Stimulated activated CD4-positive, alpha-beta T cell treated with anti-CD3 and anti-CD28 coated beads, Interleukin-12 subunit alpha, Interleukin-12 subunit beta, amount 100 ng/mL, for 24 hours (primary cell): ENCODE measurements around the gene CCDC73.
"Not testable (repeated sequence)": the region's sequence is repeated elsewhere in the genome, so short reads cannot be mapped to it uniquely, and the experiment has no call there.

Experiments
- DNase-seq, 2 experiments: peaks; one replicate each; pipeline ENCODE4 v3.0.0-alpha.2; 2020; ENCODE audit warnings: low read depth in 2 of 2

The CCDC73 gene

DNA sequence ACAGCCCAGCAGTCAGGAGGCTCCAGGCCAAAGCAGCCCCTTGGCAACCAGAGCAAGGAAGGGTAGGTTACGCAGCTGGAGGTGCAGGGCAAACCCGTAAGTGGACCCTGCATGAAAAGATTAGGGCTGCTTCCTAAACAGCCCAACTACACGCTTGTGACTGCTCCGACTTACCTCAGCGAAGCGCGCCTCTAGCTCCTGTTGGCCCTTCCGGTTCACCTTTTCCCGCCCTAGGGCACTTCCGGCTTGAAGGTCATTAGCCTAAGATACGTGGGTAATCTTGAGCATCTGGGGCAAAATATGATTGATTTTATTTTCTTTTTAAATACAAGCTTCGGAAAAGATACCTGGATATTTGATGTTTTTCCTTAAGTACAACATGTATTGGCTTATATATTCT lies at the start of gene CCDC73:
Gene CCDC73 (minus strand): TSS at position 224 of the 400 bp plus-strand sequence. CDS start 34,419 bp downstream, outside the sequence.
- no peak for DNase-seq

- DNase-seq = no peak
Measured at GRCh38 chr11:32843544-32843943, 49.1 kb upstream of the CCDC73 start.

DNA sequence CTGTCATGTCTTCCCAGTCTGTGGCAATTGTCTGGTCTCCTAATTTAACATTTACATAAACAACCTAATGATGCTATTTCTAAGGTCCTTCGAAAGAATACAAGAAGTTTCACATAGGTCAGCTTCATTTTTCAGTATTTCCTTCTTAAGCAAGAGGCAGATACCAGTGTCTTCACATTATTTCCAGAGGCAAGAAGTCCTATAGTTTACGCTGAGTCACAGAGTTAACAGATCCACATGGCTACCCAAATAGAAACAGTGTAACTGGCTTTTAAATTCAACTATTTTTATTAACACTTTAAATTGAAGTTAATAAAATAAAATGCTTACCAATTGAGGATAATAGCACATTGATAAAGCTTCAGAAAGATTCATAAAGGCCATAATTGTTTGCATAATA lies 46.1 kb upstream of the CCDC73 start:
- DNase-seq = no peak

- DNase-seq = no peak
Measured at GRCh38 chr11:32839308-32839707, 44.8 kb upstream of the CCDC73 start.

GRCh38 chr11:32838505-32839274 lies 44.2 kb upstream of the CCDC73 start:
- DNase-seq = no peak

- no peak for DNase-seq
Measured at GRCh38 chr11:32836946-32837345, 42.5 kb upstream of the CCDC73 start.

DNA sequence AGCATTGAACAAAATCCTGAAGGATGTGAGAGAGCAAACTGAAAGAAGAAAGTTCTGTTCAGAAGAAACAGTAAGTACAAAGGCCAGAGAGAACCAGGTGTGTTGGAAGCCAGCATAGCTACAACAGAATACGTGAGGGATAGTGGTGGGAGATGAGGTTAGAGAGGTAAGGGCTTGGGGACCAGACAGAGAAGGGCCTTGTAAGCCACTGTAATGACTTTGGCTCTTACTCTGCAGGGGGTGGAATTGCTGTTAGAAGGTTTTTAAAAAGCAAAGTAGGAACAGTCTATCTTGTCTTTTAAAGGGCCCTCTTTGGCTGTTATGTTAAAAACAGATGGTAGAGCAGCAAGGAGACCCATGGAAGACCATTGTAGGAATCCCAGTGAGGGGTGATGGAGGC lies 39.5 kb upstream of the CCDC73 start:
- DNase-seq = no peak

GRCh38 chr11:32831221-32831620 lies 36.8 kb upstream of the CCDC73 start:
- no peak for DNase-seq

DNA sequence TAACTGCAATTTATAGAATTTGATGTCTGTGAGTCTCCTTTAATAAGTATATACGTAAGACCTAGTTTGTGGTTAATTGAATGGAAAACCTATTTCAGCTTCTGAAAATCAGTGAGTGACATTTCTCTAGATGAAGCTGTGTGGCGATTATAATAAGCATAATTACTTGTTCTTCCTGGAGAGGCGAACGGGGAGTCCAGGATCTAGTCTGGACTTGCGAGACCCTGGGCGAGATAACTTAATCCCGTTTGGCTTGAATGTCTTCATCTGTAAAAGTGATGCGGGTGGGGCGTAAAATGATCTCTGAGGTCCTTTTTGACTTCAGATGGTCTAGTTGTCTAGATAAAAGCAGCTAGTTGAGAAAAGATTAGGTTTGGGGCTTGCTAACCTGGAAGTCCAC lies 36.3 kb upstream of the CCDC73 start:
- no peak for DNase-seq

GRCh38 chr11:32830413-32830738 lies 35.9 kb upstream of the CCDC73 start:
- no peak for DNase-seq

DNA sequence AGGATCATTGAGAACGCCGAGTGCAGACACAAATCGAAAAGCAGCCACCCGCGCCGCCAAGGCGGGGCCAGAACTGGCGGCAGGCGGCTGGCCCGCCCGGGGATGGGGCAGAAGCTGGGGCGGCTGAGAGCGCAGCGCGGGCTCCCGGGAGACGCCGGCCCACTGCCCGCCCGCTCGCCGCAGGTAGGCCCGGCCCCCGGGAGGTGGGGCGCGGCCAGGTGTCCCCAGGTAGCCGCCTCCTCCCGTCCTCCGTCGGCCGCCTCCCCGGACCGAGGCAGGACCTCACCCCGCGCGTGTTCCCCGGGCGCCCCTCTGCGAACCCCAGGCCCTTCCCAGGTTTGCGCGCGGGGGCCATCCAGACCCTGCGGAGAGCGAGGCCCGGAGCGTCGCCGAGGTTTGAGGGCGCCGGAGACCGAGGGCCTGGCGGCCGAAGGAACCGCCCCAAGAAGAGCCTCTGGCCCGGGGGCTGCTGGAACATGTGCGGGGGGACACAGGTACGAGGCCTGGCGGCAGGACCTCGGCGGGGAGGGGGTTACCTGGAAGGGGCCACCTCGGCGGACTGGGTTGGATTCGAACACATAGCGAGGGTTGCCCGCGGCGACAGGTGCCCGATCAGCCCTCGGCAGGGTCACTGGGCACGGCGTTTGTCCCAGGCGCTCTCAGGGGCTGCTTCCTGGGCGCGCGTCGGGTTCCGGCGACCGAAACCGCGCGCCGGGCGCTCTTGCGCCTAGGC lies 35.4 kb upstream of the CCDC73 start, which contains the start of gene PRRG4:
Gene PRRG4 (plus strand): TSS at position 248 of the 733 bp plus-strand sequence. CDS start 603 bp downstream, outside the sequence.
- peak; percentile 11 to 28 for DNase-seq

DNA sequence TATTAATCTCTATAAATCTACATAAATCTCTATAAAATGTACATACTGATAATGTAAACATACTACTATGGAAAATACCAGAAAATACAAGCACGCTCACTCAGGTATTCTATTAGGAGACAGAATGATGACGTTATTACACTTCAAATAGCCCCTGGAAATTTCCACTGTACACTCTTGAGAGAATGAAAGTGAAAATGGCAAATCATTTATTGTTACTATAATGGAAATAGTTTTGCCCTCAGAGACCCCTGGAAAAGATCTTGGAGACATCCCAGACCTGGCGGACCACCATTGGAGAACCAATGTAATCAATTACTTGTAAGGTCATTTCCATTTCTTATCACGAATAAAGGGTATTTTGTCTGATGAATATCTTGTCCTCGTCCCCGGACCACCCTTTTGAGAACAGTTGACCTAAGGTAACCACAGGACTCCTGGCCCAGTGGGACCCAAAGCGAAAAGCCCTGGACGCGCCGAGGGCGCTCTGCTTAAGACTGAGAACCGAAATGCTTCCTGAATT lies 34.8 kb upstream of the CCDC73 start:
- no peak for DNase-seq

DNA sequence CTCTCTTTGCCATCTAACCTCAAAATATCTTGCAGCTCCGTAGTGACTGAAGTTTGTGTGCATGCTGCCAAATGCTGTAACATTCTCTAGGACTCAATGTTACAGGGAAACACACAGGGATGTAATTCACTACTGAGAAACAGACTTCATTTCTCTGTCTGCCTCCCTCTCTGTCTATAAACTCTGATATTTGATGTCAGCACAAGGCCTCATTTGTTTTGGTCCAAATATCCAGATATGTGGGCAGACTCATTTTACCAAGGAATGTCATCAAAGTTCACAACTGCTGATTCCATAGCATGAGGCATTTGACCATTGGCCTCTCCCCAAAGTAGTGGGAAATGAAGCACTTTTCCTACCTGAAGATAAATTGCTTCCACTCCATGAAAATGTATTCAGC lies 32.8 kb upstream of the CCDC73 start:
- DNase-seq = no peak

GRCh38 chr11:32826113-32826512 lies 31.7 kb upstream of the CCDC73 start:
- DNase-seq = no peak

GRCh38 chr11:32823617-32824016 lies 29.2 kb upstream of the CCDC73 start:
- not testable (repeated sequence) for DNase-seq

- no peak for DNase-seq
Measured at GRCh38 chr11:32821917-32822560, 27.6 kb upstream of the CCDC73 start.

GRCh38 chr11:32821517-32821916 lies 27.1 kb upstream of the CCDC73 start:
- no peak for DNase-seq

- DNase-seq = no peak
Measured at GRCh38 chr11:32820497-32820896, 26.0 kb upstream of the CCDC73 start.

DNA sequence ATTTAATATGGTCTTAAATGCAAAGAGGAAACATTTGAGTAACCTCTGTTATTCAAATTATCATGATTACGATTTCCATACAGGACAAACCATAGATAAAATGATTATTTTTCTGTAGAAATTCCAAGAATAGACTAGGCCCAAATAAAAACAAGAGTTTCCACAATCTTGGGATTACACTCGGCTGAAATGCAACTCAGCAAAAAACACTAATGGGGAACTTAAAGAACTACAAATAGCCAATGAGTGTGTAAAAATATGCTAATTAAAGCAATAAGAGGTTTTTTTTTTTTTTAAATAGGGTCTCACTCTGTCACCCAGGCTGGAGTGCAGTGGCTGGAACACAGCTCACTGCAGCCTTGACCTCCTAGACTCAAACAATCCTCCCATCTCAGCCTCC lies 24.7 kb upstream of the CCDC73 start:
- DNase-seq = no peak

GRCh38 chr11:32817852-32818183 lies 23.4 kb upstream of the CCDC73 start:
- DNase-seq = no peak

DNA sequence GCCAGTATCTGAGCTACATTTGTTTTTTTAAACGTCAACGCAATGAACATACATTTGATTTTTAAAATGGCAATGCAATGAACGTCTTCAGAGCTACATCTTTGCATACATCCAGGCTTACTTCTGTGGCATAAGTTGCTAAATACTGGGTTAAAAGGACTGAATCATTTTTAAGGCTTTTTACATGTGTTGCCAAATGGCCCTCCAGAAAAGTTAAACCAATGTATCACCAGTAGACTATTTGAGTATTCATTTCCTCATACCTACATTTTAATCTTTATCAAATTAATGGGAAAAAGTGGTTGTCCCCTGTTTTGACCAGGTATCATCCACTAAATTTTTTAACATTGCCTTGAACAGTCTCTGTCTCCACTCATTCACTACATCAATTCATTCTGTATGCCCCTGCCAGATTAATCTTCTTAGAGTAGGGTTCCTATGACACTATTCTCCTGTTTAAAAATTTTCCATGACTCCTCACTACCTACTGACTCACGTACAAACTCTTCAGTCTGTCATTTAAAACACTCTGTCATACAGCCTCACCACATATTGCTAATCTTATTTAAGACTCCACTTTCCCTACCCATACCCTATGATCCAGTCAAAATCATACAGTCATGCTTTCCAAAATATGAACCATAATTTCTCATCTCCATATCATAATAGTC lies 22.9 kb upstream of the CCDC73 start:
- DNase-seq = no peak

DNA sequence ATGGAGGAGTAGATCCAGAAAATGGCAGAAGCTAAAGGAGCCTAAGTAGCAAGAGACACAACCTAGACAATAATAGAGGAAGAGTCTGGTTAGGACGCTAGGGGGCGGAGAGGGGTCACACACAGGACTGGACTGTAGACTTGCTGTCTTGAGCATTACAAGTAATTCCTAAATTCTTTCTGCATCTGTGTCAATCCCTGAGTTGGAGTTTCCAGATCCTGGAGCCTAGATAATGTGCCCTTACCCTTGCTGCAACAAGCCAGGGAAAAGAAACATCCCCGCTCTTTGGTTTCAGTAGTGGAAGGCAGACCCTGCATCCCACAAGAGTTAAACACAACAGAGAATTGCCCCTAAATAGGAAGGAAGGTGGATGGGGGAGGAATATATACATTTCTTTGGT lies 14.9 kb upstream of the CCDC73 start:
- DNase-seq = peak; percentile 10 to 58
